ENCODE measurements around the gene SLBP. TPM values are rescaled to one million over a fixed set of nuclear protein-coding genes. Genes with fewer than 3 reads are reported as not detected.
"Not testable (repeated sequence)": the region's sequence is repeated elsewhere in the genome, so short reads cannot be mapped to it uniquely, and the experiment has no call there.

The SLBP gene
- total RNA-seq, 1 donor from 2014 or later, result 75.4 TPM

- DNase-seq (ENCODE audit: extremely low read depth, low read depth, low spot score), result peak; percentile 10
These were observed 28.8 kb downstream of the SLBP start for GRCh38 chr4:1683261-1683735.

- no peak for DNase-seq (ENCODE audit: extremely low read depth, low read depth, low spot score)
These were observed 29.3 kb downstream of the SLBP start for GRCh38 chr4:1682860-1683259.

- no peak for DNase-seq (ENCODE audit: extremely low read depth, low read depth, low spot score)
These were observed 33.9 kb downstream of the SLBP start for GRCh38 chr4:1678244-1678643.

GRCh38 chr4:1676605-1677525, 35.3 kb downstream of the SLBP start:
- no peak for DNase-seq (ENCODE audit: extremely low read depth, low read depth, low spot score)

- no peak for DNase-seq (ENCODE audit: extremely low read depth, low read depth, low spot score)
These were observed 36.3 kb downstream of the SLBP start for GRCh38 chr4:1675802-1676137.

- no peak for DNase-seq (ENCODE audit: extremely low read depth, low read depth, low spot score)
These were observed 36.9 kb downstream of the SLBP start for GRCh38 chr4:1675136-1675801.

GRCh38 chr4:1674682-1675081, 37.4 kb downstream of the SLBP start:
- no peak for DNase-seq (ENCODE audit: extremely low read depth, low read depth, low spot score)

GRCh38 chr4:1673671-1674070, 38.4 kb downstream of the SLBP start:
- DNase-seq (ENCODE audit: extremely low read depth, low read depth, low spot score), result no peak

- DNase-seq (ENCODE audit: extremely low read depth, low read depth, low spot score), result not testable (repeated sequence)
These were observed 41.1 kb downstream of the SLBP start for GRCh38 chr4:1671011-1671410.

GRCh38 chr4:1670279-1670678, 41.8 kb downstream of the SLBP start:
- DNase-seq (ENCODE audit: extremely low read depth, low read depth, low spot score), result no peak

- DNase-seq (ENCODE audit: extremely low read depth, low read depth, low spot score), result no peak
These were observed 42.3 kb downstream of the SLBP start for GRCh38 chr4:1669850-1670249.

GRCh38 chr4:1669270-1669669, 42.8 kb downstream of the SLBP start:
- no peak for DNase-seq (ENCODE audit: extremely low read depth, low read depth, low spot score)

GRCh38 chr4:1668488-1668840, 43.7 kb downstream of the SLBP start:
- no peak for DNase-seq (ENCODE audit: extremely low read depth, low read depth, low spot score)

- no peak for DNase-seq (ENCODE audit: extremely low read depth, low read depth, low spot score)
These were observed 44.8 kb downstream of the SLBP start for GRCh38 chr4:1667273-1667672.

GRCh38 chr4:1666391-1666790, 45.7 kb downstream of the SLBP start:
- no peak for DNase-seq (ENCODE audit: extremely low read depth, low read depth, low spot score)

- DNase-seq (ENCODE audit: extremely low read depth, low read depth, low spot score), result no peak
These were observed 48.0 kb downstream of the SLBP start for GRCh38 chr4:1664141-1664540.

GRCh38 chr4:1663549-1663948, 48.6 kb downstream of the SLBP start:
- DNase-seq (ENCODE audit: extremely low read depth, low read depth, low spot score), result no peak

- no peak for DNase-seq (ENCODE audit: extremely low read depth, low read depth, low spot score)
These were observed 50.4 kb downstream of the SLBP start for GRCh38 chr4:1661695-1662094.

GRCh38 chr4:1660948-1661677, 51.0 kb downstream of the SLBP start:
- DNase-seq (ENCODE audit: extremely low read depth, low read depth, low spot score), result no peak

- no peak for DNase-seq (ENCODE audit: extremely low read depth, low read depth, low spot score)
These were observed 52.7 kb downstream of the SLBP start for GRCh38 chr4:1659104-1660043.

All from glomerular endothelial cell (primary cell).